NOMO-1 (cell line): ENCODE measurements around the gene C1orf159.
"Not testable (repeated sequence)": the region's sequence is repeated elsewhere in the genome, so short reads cannot be mapped to it uniquely, and the experiment has no call there.

Experiments used
- DNase-seq, 2 experiments: peaks; one replicate each; lab custom pipeline; 2025; ENCODE audit not compliant: unreplicated experiment in 2 of 2; lab: John Stamatoyannopoulos, UW

Gene C1orf159

DNA sequence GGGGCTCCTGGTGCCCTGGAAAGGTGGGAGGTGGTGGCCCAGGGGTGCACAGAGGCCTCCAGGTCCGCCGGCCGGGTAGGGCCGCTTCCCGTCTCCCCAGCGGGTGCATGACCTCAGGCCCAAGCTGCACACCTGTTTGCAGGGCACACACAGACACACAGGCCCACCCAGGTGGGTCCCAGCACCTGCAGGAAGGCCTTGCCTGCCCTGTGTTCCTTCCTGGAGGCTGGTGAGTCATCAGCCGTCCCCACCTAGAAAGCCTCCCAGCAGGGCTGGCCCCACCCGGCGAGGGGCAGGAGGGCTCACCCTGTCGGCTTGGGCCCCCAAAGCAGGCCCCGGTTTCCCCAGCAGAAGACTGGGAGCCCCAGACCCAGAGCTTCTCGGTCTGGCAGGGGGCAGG, 34.2 kb upstream of the C1orf159 start:
- no peak for DNase-seq

DNA sequence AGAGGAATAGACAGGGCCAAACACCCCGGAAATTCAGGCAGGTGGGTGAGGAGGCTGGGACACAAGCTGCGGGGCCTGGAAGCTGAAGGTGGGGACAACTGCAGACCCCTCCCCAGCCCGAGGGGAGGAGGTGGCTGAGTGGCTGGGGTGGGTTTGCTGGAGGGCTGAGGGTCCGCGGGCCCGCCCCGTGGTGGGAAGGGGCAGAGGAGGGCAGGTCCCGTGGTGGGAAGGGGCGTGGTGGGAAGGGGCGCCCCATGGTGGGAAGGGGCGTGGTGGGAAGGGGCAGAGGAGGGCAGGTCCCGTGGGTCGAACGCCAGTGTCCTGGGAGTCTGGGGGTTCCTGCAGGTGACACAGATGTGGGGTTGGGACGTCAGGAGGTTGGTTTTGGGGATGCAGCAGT, 33.5 kb upstream of the C1orf159 start:
- DNase-seq: no peak

DNA sequence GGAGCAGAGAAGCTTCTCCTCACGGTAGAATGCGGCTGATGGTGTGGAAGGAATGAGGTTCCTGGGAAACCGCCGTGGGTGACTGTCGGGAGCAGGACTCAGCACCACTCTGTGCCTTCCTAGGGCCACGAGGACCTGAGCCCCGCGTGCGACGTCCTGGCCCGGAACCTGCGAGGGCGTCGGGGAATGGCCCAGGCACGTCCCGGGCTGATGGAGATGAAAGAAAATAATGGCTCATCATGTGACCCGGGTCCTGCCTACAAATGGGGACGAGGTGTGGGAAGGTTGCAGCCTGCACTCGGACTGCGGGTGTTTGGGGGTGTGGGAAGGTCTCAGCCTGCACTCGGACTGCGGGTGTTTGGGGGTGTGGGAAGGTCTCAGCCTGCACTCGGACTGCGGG, 32.7 kb upstream of the C1orf159 start:
- DNase-seq: no peak

DNA sequence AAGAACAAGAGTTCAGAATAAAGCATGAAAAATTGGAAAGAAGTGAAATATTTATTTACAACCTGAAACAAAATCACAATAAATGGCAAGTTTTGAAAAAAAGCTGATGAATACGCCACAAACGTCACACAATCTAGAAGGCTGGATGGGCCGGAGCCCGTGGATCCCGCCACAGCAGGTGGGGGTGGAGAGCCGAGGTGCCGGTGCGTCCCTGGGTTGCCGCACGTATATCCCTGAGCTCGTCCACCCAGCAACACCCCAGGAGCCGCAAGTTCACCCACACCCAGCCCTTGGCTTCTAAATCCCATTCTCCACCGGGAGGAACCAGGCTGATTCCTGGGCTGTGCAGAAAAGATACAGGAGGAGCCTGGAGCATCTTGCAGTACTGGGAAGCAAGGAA, 32.2 kb upstream of the C1orf159 start:
- no peak for DNase-seq

DNA sequence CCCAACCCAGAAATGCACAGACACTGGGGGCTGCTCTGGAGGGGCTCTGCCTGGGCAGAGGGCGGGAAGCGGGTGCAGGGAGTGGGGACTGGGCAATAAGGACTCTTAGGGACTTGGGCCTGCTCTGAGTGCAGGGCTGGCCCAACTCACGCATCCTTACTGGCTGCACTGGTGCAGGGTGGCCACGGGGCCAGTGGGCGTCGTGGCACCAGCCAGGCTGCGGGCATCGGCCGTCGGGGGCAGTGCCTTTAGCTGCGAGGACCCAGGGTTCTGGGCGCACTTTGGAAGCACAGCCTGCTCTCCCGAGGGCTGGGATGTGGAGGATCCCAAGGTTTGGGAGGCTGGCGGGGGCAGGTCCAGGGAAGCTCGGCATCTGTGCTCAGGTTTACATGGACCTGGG, 30.7 kb upstream of the C1orf159 start:
- no peak for DNase-seq

DNA sequence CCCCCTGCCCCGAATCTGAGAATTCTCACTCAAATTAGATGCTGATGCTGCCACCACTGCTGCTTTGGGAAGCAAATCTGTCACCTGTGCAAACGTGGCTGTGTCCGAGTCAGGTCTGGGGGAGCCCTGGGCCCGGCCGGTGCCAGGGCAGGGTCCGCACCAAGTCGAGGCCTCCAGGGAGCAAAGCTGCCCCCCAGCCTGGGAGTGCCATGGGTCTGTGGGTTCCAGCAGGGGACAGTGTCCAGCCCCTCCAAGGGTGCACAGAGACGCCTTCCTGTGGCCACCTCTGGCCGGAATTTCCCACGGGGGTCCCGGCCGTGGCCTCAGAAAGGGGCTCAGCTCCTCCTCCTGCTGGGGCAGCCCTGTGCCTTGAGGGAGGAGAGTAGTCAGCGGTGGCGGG, 30.1 kb upstream of the C1orf159 start:
- no peak for DNase-seq

DNA sequence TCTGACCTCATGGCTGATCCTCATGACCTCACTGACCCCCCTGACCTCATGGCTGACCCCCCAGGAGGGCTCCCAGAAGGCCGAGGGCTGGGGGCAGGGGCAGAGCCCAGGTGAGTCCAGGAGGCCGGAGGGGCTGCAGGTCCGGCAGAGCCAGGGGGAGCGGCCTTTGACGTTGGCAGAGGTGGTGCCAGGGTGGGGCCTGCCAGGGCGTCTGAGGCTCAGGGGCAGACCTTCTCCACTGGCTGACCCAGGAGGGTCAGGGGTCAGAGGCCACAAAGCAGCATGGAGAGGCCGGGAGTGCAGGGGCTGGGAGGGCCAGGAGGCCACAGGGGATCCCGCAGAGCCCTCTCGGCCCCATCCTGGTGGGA, 29.6 kb upstream of the C1orf159 start:
- DNase-seq: no peak

DNA sequence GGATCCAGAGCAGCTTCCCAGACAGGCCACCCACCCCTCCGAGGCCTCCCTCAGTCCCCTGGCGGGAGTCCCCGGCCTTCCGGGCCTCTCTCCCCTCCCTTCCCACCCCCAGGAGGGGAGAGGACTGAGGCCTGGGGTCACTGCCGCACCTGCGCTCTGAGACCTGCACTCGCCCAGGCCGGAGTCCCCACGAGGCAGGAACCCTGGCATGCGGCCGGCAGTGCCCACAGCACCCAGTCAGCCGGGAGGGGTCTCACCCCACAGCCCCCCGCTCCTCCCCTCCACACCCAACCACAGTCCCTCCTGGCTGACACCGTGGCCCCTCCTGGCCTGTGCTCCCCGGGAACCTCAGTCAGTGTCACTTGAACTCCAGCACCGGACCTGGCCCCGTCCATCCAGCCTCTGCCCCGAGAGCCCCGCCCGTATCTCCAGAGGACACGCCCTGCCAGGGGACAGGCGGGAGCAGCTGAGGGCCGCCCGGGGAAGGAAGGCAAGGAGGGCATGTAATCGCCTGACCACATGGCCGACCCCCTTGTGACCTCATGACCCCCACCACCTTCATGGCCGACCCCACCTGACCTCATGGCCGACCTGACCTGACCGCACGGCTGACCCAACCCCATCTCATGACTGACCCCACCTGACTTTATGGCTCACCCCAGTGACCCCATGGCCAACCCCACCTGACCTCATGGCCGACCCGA, 29.1 kb upstream of the C1orf159 start:
- no peak for DNase-seq

DNA sequence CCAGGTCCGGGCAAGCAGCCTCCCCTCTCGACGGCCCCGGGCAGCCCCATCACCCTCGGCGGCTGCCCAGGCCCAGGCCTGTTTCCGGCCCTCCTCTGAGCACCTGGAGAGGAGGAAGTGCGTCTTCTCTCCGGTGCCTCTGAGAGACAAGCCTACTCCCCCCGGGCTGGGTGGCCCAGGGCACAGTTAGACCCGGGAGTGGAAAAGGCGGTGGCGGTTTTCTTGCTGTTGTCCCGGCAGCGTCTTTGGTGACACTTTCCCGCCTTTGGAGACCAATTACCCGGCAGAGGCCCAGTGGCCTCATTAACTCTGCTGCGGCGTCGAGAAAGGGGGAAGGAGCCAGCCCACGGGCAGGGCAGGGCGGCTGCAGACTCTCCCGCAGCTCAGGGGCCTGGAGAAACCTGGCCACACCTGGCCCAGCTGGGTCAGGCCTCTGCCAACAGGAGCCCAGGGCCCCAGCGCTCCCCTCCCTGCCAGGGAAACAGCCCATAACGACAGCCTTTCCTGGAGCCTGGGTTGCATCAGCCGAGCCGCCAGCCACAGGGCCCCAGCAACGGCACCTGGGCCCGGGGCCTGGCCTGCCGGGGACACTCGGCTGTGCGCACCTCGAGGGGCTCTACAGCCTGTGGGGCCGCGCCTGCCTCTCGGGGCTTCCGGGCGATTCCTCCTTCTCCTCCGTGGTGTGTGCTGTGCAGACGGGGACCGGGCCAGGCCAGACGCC, 28.4 kb upstream of the C1orf159 start:
- peak; percentile 55 to 66 for DNase-seq

DNA sequence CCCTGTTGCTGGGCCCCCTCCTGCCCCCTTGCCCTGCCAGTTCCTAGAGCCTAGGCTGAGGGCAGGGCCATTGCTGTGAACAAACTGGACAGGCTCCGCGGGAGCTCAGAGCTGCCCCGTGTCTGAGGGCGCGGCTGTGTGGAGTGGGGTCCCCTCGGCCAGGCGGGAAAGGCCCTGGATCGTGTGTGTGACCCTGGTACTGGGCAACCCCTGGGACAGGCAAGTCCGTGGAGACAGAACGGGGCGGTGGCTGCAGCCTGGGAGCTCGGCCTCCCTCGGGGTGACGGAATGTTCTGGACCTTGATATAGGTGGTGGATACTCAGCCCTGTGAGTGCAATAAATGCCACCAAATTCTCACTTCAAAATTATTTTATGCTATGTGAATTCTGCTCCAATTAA, 27.7 kb upstream of the C1orf159 start:
- no peak for DNase-seq

DNA sequence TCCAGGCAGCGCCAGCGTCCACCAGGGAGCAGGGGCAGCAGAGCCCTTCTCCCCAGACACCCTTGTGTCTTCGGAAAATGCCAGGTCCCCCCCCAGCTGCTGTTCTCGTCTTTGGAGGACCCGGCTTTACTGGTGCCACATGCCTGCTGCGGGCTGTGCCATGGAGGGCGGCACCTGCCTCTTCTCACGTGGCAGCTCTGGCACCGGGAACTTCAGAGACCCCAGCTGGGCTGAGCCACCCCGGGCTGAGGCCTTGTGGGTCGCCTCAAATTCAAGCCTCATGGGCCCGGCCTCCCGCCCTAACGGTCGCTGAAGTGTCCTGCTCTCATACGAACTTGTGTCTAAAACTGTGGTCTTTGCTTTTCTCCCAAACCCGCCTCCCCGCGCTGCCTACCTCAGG, 27.0 kb upstream of the C1orf159 start:
- no peak for DNase-seq

DNA sequence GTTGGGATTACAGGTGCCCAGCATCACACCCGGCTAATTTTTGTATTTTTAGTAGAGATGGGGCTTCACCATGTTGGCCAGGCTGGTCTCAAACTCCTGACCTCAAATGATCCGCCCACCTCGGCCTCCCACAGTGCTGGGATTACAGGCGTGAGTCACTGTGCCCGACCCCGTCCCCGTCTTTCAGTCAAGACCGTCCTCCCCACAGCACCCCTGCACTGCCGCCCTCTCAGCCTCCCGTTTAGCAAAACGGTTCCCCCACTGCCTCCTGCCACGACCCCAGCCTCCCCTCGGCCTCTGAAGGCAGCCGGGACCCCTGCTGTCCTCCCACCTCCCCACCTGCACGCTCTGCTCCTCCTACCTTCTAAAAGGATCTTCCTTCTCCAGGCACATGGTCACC, 26.5 kb upstream of the C1orf159 start:
- not testable (repeated sequence) for DNase-seq

DNA sequence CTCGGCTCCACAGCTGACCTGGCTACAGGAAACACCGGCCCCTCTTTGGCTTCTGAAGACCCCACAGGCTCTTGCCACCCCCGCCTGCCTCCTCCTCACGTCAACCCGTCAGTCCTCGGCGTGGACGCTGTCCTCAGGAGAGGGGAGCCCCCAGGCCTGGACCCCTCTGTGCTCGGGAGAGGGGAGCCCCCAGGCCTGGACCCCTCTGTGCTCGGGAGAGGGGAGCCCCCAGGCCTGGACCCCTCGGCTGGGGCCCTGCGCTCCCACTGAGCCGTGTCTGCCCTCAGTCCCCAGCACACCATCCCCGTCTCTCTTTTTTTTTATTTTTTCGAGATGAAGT, 26.0 kb upstream of the C1orf159 start:
- DNase-seq: no peak

DNA sequence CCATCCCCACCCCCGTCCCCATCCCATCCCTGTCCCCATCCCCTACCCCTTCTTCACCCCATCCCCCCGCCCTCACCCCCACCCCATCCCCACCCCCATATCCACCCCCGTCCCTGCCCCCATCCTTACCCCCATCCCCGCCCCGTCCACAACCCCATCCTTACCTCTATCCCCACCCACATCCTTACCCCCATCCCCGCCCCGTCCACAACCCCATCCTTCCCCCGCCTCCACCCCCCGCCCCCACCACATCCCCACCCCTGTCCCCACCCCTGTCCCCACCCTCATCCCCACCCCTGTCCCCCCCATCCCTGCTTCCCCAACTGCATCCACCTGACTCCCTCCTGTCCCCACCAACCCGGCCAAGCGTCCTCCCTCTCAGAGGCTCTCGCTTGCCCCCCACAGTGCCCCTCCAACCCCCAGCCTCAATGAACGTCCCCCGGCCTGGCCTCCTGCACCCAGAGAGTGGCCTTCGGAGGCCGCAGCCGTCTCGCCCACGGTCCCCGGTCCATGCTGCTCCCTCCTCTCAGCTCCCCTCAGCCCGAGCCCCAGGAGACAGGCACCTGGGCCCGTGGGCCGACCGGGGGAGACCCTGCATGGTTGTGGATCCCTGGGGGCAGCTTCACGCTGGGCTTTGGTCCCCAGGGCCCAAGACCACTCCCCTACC, 25.5 kb upstream of the C1orf159 start:
- DNase-seq: no peak

DNA sequence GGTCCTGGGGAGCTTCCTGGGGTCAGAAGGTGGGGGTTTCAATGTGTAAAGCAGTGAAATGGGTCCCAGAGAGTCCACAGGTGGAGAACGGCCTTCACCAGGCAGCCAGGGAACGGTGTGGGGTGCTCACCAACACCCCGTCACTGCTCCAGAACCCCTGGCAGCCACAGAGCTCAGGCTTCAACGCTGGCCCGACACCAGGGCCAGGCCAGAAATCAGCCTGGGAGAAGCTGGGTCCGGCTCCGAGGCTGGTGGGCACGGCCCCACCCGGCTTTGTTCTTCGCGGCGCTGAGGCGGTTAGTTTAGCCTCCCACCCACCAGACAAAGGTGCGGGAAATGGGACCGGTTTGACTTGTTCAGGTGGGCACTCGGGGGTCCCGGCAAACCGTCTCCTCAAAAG, 24.8 kb upstream of the C1orf159 start:
- DNase-seq: no peak

DNA sequence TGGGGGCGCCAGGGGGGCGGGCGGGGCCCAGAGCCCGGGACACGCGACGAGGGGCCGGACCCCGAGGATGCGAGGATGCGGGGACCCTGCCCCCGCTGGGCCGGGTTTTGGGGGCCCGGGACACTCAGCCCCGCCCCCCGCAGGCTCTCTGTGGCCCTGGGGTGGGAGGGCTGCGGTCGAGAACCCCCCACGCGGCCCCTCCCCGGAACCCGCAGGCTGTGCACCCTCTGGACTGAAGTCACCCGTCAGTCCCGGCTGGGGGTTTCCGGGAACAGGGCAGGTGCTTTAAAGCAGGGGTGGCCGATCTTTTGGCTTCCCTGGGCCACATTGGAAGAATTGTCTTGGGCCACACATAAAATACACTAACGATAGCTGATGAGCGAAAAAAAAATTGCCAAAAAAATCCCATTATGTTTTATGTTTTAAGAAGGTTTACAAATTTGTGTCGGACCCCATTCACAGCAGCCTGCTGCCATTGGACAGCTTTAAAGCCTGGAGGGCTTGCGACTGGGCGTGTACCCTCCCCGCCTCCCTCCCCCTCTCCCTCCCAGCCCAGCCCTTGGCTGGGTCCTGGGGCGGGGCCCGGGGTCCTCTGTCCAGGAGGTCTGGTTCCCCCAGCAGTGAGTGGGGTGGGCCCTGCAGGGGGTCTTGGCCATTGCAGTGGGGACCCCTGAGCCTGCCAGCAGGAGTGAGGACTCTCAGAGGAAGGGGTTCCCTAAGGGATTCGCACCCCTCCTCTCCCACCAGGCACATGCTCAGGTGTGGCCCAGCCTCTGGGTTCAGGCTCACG, 21.6 kb upstream of the C1orf159 start:
- DNase-seq: no peak

DNA sequence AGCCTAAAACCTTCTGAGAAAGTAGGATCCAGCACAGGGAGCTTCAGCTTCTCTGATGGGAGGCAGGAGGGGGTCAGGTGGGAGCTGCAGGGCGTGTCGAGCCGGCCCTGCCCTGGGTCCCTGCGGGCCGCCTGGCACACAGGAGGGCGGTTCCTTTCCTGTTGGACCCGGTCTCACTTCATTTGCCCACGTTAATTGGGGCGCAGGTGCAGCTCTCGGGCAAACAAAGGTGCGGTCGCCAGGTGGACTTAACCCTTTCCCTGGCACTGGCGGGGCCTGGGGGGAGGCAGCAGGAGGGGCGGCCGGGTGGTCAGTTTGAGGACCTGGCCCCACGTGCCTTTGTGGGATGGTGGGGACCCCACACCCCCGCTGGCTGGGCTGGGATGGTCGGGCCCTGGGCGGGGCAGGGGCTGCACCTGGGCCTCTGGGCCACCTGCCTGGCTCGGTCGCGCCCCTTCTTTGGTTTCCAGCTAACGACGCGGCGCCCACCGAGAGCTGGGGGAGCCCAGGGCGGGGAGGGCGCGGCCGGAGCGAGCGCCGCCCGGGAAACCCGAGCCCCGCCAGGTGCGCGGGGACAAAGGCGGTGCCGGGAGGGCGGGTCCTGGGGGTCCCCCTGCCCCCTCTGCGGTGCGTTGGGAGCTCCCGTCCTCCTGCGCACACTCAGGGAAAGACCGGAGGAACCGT, 20.8 kb upstream of the C1orf159 start:
- DNase-seq: no peak

DNA sequence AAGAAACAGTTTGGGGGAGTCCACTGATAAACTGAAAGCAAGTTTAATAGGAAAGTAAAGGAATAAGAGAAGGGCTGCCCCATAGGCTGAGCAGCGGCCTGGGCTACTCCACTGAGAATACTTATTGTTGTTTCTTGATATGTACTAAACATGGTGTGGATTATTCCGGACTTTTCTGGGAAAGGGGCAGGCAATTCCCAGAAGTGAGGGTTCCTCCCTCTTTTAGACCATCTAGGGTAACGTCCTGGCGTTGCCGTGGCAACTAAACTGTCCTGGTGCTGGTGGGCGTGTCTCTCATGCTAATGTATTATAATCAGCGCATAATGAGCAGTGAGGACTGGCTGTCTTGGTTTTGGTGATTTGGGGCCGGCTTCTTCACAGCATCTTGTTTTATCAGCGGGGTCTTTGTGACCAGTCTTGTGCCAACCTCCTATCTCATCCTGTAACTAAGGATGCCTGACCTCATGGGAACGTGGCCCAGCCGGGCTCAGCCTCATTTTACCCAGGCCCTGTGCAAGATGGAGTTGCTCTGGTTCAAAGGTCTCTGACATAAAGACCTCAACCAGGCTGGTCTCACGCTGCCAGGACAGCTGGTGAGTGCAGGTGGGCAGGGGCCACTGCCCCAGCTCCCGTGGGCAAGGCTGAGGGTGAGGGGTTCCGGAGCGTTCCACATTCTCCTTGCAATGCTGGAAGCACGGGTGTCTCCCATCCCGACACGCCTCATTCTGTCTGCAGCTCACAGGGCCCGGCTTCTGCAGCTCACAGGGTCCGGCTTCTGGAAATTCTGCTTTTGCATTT, 19.6 kb upstream of the C1orf159 start:
- no peak for DNase-seq

DNA sequence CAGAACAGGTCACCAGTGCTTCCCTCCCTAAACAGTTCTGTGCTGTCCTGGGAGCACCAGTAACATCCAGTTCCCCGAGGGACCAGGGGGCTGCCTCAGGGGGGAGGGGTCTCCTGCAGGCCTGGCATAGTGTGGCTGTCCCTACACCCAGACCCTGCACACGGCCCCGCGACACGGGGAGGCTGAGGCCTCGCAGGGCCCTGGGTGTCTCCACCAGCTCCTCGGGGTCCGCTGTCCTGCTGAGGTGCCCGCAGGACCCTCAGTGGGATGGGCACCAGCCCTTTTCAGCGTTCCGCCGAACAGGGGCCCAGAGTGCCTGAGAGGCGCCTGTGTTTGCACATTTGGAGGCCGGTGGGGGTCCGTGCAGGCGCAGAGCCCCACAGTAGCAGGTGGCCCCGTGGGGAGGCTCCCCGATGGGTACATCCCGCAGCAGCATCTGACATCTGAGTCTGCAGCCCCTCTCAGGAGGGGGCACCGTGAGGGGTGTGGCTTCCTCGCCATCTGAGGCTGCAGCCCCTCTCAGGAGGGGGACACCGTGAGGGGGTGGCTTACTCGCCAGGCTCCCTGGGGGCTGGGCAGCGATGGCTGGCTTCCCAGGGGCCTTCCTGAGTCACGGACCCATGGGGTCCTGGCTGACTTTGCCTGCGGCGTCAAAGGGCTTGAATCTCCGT, 18.5 kb upstream of the C1orf159 start:
- DNase-seq: no peak
